HUES48 (cell line): ENCODE results near the gene FAM222A.

Source experiments
- H3K27ac ChIP-seq: one replicate; pipeline ENCODE4 v1.7.0; 2013; ENCODE audit warnings: low read depth, low read length, inconsistent platforms
- H3K27me3 ChIP-seq: 2 replicates; pipeline ENCODE4 v1.6.1; 2013; ENCODE audit warnings: mild to moderate bottlenecking, low read length; ENCODE audit not compliant: control insufficient read depth, insufficient read depth
- H3K36me3 ChIP-seq: 2 replicates; pipeline ENCODE4 v1.6.1; 2013; ENCODE audit warnings: low read length; ENCODE audit not compliant: control insufficient read depth, insufficient read depth
- H3K4me1 ChIP-seq: 2 replicates; pipeline ENCODE4 v1.6.1; 2013; ENCODE audit warnings: mild to moderate bottlenecking, low read length; ENCODE audit not compliant: control insufficient read depth, insufficient read depth
- H3K4me3 ChIP-seq: 2 replicates; pipeline ENCODE4 v1.5.1; 2013; ENCODE audit warnings: mild to moderate bottlenecking, low read depth, low read length
- H3K9ac ChIP-seq: 2 replicates; pipeline ENCODE4 v1.6.1; 2013; ENCODE audit warnings: mild to moderate bottlenecking, low read depth, low read length, moderate library complexity
- H3K9me3 ChIP-seq: 2 replicates; pipeline ENCODE4 v1.6.1; 2013; ENCODE audit warnings: low read length; ENCODE audit not compliant: control insufficient read depth, insufficient read depth

The FAM222A gene

GRCh38 chr12:109703684-109704083 lies 9.9 kb upstream of the FAM222A start:
- Histone ChIP-seq H3K4me3 (no peak overlapping the region), H3K27me3 (no peaks in the 10 kb centered on the region; the same call in 1 of the 2 replicates), H3K36me3 (no peaks in the 10 kb centered on the region), H3K27ac (no peak overlapping the region), H3K4me1 (no peaks in the 10 kb centered on the region), H3K9me3 (no peaks in the 10 kb centered on the region), H3K9ac (no peak overlapping the region)

GRCh38 chr12:109704371-109705098 lies 9.1 kb upstream of the FAM222A start:
- H3K27ac ChIP-seq, result no peak overlapping the region
- no peak overlapping the region for H3K9ac ChIP-seq
- no peaks in the 10 kb centered on the region for H3K36me3 ChIP-seq
- no peaks in the 10 kb centered on the region; the same call in 1 of the 2 replicates for H3K27me3 ChIP-seq
- H3K4me3 ChIP-seq, result no peak overlapping the region
- peaks cover 4% of the 10 kb centered on the region; the same call in 1 of the 2 replicates for H3K4me1 ChIP-seq
- H3K9me3 ChIP-seq, result no peaks in the 10 kb centered on the region

DNA sequence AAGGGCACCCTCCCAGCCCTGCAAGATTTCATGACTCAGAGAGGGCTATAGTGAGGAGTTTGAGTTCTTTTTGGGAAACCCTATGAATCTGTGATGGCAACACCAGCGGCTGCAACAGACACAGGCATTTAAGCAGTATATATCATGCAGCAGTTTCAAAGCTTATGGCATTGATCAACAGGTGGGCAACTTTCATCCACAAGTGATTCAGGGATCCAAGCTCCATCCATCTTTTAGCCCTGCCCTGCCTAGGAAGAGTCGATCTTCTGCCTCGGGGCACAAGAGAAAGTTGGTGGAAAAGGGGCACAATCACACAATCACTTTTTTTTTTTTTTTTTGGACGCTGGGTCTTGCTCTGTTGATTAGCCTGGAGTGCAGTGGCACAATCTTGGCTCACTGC lies 8.3 kb upstream of the FAM222A start:
- H3K36me3 ChIP-seq, result no peaks in the 10 kb centered on the region
- H3K9ac ChIP-seq, result no peak overlapping the region
- no peaks in the 10 kb centered on the region for H3K9me3 ChIP-seq
- H3K27me3 ChIP-seq, result no peaks in the 10 kb centered on the region; the same call in 1 of the 2 replicates
- H3K4me1 ChIP-seq, result peaks cover 4% of the 10 kb centered on the region; the same call in 1 of the 2 replicates
- no peak overlapping the region for H3K4me3 ChIP-seq
- no peak overlapping the region for H3K27ac ChIP-seq

DNA sequence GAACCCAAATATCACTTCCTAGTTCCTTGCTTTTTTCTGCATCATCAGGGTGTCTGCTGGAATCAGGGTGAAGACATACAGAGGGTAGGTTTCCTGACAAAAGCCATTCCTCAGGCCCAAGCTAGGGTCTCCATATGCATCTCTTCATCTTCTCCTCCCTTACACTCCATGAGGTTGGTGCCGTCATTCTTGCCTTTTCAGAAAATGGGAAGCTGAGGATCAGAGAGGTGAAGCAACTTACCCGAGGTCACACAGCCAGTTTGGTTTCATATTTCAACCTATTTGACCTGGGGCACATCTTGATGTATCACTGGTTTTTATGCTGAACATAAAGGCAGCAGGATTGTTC lies 7.3 kb upstream of the FAM222A start:
- Histone ChIP-seq H3K36me3 (no peaks in the 10 kb centered on the region), H3K9me3 (no peaks in the 10 kb centered on the region), H3K9ac (no peak overlapping the region), H3K4me3 (no peak overlapping the region), H3K27me3 (peaks cover 7% of the 10 kb centered on the region), H3K4me1 (peaks cover 4% of the 10 kb centered on the region; the same call in 1 of the 2 replicates), H3K27ac (no peak overlapping the region)

GRCh38 chr12:109706747-109707469 lies 6.7 kb upstream of the FAM222A start:
- Histone ChIP-seq H3K4me3 (no peak overlapping the region), H3K4me1 (peaks cover 5% of the 10 kb centered on the region; the same call in 1 of the 2 replicates), H3K9ac (no peak overlapping the region), H3K9me3 (no peaks in the 10 kb centered on the region), H3K27me3 (peaks cover 13% of the 10 kb centered on the region), H3K27ac (no peak overlapping the region), H3K36me3 (no peaks in the 10 kb centered on the region)

DNA sequence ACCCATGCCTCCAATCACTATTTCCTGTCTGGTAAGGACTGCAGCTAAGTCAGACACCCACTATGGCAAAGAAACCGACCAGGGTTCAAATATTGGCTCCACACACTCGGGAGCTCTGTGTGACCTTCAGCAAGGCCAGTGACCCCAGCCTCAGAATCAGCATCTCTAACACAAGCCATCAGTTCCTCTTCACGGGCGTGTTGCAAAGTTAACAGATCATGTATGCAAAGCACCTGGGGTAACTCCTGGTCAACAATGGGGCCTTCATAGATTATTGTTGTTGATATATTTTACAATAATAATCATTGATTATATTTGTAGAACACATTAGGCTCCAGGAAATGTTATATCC lies 6.2 kb upstream of the FAM222A start:
- Histone ChIP-seq H3K9ac (no peak overlapping the region), H3K4me1 (peaks cover 10% of the 10 kb centered on the region), H3K36me3 (no peaks in the 10 kb centered on the region), H3K9me3 (no peaks in the 10 kb centered on the region), H3K27ac (no peak overlapping the region), H3K27me3 (peaks cover 18% of the 10 kb centered on the region), H3K4me3 (no peak overlapping the region)

DNA sequence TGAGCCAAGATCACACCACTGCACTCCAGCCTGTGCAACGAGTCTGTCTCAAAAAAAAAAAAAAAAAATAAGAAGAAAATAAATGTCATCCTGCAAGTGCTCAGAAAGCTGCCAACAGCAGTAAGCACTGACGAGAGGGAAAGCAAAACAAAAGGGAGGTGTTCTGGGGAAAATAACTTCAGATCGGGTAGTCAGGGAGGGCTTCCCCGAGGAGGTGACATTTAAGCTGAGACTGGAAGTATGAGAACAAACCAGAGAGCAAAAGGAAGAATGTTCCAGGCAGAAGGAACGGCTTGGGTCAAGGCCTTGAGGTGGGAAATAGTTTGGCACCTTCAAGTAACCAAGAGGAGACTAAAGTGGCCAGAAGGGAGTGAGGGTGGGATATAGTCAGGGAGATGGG lies 4.7 kb upstream of the FAM222A start:
- Histone ChIP-seq H3K4me3 (no peak overlapping the region), H3K27ac (no peak overlapping the region), H3K36me3 (no peaks in the 10 kb centered on the region), H3K9ac (no peak overlapping the region), H3K9me3 (no peaks in the 10 kb centered on the region), H3K27me3 (peaks cover 26% of the 10 kb centered on the region), H3K4me1 (peaks cover 15% of the 10 kb centered on the region)

DNA sequence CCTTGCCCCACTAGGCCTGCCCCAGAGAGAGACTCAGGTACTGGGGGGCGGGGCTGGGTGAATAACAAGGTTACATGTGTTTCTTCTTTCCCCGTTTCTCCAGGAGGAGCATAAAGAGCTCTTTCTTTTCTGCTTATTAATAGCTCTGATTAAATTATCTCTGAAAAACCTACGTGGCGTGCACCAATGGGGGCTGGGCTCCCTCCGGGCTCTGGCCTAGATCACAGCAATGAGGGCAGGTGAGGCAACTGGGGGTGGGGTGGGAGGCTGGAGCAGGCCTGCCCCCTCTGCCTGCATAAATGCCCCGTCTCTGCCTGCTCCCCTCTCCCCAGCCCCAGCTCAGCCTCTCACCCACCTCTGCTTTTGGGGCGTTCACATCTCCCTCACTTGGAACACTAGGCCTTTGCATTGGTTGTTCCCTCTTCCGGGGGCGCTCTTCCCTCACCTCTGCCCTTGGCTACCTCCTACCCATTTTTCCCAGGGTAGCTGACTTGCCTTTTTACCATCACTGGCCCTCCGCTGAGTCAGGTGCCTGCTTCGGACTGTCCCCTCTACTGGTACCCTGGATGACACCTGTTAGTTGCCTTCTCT lies 4.1 kb upstream of the FAM222A start:
- Histone ChIP-seq H3K9me3 (no peaks in the 10 kb centered on the region), H3K27ac (no peak overlapping the region), H3K4me1 (peaks cover 15% of the 10 kb centered on the region), H3K9ac (no peak overlapping the region), H3K27me3 (peaks cover 26% of the 10 kb centered on the region), H3K4me3 (no peak overlapping the region), H3K36me3 (no peaks in the 10 kb centered on the region)

DNA sequence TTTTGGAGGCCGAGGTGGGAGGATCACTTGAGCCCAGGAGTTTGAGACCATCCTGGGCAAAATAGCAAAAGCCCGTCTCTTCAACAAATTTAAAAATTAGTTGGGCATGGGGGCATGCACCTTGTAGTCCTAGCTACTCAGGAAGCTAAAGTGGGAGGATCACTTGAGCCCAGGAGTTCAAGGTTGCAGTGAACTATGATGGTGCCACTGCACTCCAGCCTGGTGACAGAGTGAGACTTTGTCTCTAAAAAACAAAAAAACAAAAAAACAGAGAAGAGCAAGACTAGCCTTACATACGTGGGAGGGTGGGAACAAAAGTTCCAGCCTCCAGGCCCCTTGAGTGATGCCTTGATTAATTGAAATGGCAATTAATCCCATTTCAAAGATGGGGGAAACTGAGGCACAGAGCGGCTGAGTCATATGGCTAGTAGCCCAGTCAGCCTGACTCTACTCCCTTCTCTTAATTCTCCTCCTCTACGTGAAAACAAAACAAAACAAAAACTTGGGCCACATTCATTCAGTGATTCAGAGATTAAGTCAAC lies 3.3 kb upstream of the FAM222A start:
- Histone ChIP-seq H3K9me3 (no peaks in the 10 kb centered on the region), H3K9ac (no peak overlapping the region), H3K4me1 (peaks cover 15% of the 10 kb centered on the region)

DNA sequence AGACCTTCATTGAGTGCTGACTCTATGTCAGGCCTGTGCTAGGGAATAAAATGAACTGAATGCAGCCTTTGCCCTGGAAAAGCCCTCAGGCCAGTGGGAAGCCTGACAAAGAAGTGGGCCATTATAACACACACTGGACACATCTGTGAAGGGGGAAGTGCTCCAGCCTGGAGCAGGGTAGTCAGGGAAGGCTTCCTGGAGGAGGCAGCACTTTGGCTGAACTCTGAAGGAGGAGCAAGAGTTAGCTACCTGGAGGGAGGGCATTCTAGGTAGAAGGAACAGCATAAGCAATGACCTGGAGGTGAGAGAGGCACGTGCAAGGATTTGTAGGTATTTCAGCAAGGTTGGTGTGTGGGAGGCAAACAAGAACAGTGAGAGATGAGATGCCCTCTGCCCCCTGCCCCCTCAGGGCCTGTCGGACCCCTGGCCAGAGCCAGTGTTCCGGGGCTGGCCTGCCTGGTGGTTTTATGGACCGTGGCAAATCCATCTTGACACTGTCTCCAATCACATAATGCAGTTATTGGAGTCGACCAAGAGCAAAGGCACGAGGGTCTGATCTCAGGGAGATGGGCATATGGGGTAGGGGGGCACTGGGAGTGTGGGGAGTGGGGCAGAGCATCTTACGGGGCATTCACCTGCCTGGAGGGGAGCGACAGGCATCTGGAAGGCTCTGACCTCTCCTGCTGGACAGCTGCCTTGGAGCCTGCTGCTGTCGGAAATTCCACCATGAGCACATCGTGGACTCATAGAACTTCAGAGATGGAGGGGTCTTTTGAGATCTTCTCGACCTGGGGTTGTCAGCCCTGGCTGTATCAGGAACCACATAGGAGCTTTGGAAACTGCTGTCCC lies 2.7 kb upstream of the FAM222A start:
- Histone ChIP-seq H3K27ac (no peak overlapping the region), H3K27me3 (peaks cover 40% of the 10 kb centered on the region), H3K9ac (no peak overlapping the region), H3K9me3 (no peaks in the 10 kb centered on the region), H3K4me3 (no peak overlapping the region), H3K36me3 (no peaks in the 10 kb centered on the region), H3K4me1 (peaks cover 15% of the 10 kb centered on the region)

More for the DNA sequence above, 3.3 kb upstream of the FAM222A start:
- H3K27me3 ChIP-seq, result peaks cover 34% of the 10 kb centered on the region
- no peak overlapping the region for H3K27ac ChIP-seq
- no peak overlapping the region for H3K4me3 ChIP-seq
- no peaks in the 10 kb centered on the region for H3K36me3 ChIP-seq
